GM19397 (cell line): ENCODE results near the gene P2RX4.
"Not testable (repeated sequence)": the region's sequence is repeated elsewhere in the genome, so short reads cannot be mapped to it uniquely, and the experiment has no call there.

Source experiments
- ATAC-seq: cut with Tn5 transposase; IDR thresholded peaks from one replicate; pipeline ENCODE4 v1.9.1; 2021; ENCODE audit warnings: mild to moderate bottlenecking, moderate library complexity; ENCODE audit not compliant: unreplicated experiment

The P2RX4 gene

DNA sequence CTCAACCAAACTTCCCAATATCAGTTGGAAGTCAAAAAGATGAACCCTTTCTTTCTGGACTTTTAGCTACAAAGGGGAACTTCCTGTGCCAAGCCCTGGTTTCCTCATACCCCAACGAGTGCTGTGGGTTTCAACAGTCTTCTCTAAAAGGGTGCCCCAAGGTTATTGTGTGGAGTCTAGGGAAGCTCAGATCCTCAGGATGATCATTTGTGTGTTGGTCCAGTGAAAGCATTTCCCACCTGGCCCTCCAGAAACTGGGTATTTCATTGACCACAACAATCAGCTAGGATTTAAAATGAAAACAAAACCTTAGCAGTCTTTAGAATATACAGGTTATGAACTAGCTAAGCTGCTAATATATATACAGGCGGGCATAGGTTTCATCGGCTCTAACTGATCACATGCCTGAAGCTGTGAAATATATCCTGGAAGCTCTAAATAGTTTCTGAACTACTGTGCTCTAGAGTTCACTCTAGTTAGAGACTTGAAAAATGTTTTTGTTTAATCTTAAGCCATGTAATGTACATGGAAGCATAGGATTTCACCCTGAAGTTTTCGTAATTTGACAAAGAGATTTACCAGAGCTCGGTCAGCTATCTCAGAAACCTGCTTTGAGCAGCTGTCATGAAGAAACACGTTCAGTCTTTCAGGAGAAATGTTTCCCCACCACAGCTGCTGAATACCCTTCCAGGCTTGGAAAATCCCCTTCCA, 29.6 kb downstream of the P2RX4 start:
- ATAC-seq, result no peak

DNA sequence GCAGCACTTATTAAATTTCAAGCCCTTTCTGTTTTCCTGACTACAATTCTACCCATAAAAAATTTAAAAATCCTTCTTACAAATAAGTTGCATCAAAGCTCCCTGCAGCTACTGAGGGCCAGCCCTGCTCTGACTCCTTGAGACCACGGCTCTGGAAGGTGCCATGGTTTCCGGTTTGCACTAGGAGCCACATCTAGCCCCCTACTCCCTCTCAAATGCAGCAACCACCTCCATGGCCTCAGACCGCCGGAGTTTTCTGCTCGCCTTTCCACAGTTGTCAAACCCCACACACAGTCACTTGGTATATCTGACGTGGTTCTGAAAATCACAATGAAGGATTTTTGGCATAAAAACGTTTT, 30.1 kb downstream of the P2RX4 start:
- no peak for ATAC-seq

DNA sequence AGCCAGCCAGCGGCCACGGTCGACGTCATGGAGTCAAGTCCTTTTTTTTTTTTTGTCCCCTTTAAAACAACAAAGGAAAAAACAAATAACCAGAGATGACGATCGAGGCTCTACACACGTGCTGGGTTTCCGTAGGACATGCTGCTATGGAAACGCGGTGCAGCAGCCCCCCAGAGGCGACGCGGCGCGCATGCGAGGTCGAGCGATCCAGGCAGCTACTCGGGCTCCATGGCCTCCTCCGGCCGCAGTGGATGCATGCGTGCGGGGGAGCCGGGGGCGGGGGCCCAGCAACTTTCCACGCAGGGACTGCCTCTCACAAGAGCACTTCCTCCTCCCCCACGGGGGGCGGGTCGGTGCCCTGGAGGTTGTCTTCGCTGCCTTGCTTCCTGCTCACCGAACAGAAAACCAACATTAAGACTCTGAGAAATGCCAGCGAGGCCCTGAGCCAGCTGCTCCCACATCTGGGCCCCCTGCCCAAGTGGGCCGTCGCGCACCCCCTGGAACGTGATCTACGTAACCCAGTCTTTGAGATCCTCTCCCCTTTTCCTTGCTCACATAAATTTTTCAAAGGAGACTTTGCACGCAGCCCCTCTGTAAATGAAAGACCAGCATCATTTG, 30.7 kb downstream of the P2RX4 start:
- no peak for ATAC-seq

DNA sequence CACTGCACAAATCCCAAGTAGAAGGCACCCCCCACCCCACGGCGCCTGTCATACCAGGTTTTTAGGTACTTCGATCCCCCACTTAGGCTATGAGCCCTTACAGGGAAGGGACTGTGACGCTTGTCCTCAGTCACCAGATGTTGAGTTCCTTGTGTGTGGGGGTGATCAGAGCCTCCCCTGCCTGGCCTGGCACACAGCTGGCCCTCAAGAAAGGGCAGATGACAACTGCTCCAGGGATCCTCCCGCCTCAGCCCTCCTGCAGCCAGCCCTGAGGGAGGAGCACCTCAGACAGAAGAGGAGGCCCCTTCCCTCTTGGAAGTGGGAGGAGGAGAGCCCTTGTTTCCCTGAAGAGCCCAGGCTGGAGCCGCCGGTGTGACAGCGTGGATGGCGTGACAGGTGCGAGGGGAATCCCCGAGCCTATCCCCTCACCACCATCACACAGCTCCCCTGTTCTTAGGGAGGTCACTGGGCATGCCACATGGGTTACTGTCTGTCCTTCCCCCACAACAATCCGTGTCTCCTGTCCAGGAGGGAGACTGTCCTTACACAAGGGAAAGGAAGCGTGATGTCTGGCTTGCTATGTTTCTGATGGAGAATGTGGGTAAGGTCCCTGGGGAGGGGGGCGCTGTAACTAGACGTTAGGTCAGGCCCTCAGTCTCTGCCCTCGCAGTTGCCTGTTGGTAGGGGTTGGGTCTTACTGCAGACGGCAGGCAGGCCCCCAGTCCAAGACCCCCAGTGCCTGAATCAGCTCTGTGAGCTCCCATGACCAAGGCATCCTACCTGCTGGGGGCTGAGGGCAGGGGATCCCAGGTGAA, 31.4 kb downstream of the P2RX4 start:
- no peak for ATAC-seq

DNA sequence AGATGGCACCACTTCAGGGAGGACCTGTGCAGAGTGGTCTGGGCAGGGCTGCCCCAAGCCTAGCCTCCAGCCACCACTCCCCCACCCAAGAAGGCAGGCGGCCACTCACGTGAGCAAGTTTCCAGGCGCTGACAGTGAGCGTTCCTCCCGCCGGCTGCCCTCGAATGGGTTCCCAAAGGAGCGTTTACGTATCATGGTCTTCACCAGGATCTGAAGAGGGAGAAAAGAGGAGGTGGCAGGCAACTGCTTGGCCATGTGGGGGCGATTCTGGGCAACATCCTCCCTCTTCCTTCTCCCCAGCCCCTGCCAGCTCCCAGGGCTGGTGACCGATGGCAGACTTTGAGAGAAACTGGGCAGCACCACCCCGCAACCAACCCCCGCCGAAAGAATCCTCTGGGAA, 35.1 kb downstream of the P2RX4 start:
- no peak for ATAC-seq

DNA sequence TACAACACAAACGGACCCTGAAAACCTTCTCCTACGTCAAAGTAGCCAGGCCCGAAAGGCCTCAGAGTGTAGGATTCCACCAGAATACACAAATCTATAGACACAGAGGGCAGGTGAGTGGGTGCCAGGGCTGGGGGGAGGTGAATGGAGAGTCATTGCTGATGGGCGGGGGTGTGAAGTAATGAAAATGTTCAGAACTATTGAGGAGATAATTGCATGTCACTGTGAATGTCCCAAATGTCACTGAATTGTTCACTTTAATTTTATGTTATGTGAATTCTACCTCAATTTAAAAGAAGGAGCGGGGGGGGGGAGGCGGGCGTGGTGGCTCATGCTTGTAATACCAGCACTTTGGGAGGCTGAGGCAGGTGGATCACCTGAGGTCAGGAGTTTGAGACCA, 36.0 kb downstream of the P2RX4 start:
- ATAC-seq, result no peak

DNA sequence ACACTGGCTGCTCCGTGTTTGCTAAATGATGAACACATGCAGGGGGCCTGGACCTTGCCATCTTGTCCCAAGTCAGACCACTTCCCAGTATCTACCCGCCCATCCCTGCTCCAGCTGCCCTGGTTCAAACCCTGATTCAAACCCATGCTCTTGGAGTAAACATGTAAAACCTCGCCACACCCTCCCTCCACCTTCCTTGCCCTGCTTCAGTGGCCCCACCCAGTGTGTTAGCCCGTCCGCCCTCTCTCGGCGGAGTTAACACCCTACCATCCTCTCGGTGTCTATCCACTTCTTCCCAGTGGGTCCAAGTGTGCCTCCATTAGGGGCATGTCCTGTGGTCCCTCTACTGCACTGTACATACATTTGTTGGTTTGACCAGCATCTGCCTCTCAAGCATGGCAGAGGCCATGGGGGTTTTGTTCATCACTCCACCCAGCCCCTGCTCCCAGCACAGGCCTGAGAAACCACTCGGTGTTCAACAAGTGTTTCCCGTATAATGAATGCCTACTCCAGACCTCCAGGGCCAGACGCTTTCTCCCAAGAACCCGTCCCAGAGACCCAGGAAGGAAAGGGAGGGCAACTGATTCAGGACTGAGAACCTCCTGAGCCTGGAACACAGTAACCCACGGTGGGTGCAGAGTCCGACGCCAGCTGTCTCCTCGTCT, 37.1 kb downstream of the P2RX4 start:
- ATAC-seq, result no peak

DNA sequence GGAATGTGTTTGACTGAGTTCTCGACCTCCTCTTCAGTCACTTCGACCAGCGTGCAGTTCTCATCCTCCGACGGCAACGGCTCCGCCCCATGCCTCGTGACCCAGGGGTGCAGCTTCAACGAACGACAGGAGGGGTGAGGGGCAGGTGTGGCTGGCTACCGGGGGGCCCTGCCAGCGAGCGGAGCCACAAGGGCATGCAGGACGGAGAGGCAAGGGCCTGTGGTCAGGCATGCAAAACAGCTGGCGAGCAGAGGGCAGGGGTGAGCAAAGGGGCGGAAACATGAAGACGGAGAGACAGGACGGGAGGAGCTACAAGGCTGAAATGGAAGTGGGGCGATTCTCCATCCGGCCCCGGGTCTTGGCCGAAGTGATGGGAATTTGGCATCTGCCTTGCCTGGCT, 38.7 kb downstream of the P2RX4 start:
- peak; percentile 71 for ATAC-seq

DNA sequence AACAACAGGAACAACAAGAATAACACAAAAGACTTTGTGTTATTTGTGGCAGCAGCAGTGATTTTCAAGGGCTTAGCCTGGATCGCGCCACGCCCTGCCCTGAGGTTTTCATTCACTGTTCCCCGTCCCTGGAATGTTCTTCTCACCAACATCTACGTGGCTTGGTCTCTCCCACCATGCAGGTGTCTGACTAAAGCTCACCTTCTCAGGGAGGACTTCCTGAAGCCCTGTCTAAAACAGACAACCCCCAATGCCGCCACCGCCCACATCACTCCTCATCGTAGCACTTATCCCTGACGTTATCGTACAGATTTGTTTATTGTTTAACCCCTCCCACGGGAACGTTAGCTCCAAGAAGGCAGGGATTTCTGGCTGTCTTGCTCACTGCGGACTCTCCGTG, 40.4 kb downstream of the P2RX4 start:
- ATAC-seq, result no peak

DNA sequence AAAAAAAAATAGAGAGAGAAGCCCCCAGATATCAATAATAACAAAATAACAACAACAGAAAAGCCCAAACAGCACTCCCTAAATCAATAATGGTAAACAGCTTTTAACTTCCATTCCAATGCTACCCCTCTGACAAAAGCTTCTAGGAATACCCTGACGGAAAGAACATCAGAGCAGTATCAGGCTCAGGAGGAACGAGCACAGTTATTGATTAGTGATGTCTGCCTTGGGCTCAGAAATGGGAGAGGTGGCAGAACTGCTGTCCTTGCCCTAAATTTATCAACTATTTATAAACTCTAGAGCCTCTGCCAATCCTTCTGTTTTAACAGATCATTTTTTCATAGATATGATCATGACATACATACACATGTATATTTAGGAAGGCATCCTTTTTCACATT, 41.9 kb downstream of the P2RX4 start:
- ATAC-seq, result no peak

DNA sequence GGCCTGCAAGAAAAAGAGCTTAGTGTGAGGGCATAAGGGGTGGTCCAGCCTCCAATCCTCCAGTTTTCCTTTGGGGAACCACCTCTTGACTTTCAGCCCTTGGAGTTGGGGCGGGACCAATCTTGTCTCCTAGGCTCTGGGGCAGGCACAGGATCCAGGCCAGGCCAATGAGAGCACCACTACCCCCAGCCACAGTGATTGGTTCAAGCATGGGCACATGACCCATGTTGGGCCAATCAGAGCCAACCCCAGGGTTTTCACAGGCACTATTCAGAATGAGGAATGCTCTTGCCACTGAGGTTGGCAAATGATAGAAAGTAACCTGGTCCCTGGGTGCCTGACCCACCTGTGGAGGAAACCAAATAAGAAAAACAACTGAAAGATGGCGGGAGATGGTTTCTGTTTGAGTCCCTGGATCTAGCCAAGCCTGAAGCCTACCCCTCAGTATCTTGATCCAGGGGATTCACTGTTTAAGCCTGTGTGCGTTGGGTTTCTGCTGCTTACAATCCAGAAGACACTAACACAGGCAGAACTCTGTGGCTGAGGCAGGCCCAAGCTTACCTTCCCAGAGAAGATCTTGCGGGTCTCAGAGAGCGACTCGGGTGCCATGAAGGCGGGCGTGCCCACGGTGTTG, 42.9 kb downstream of the P2RX4 start:
- ATAC-seq, result no peak

DNA sequence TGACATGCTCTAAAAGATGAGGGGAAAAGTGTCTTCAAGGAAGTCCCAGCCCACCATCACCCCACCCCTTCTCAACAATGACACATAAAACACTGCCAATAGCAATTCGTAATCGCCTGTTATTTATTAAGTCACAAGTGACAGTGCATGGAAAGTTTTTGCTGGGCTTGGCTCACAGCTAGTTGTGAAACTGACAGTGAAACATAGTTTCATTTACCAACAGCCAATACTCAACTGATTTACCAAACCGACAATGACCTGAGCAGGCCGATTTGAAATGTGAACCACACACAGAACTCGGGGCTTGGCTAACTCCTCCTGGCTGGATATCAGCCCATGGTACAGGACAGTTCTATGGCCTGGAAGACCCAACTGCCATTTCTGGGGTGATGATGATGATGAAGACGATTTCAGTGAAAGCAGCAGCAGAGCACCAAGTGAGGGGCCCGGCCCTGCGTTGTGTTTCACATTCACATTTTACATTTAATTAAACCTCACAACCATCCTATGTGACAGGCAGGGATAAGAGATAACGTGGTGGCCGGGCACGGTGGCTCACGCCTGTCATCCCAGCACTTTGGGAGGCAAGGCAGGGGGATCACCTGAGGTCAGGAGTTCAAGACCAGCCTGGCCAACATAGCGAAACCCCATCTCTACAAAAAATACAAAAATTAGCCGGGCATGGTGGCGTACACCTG, 43.9 kb downstream of the P2RX4 start:
- no peak for ATAC-seq

DNA sequence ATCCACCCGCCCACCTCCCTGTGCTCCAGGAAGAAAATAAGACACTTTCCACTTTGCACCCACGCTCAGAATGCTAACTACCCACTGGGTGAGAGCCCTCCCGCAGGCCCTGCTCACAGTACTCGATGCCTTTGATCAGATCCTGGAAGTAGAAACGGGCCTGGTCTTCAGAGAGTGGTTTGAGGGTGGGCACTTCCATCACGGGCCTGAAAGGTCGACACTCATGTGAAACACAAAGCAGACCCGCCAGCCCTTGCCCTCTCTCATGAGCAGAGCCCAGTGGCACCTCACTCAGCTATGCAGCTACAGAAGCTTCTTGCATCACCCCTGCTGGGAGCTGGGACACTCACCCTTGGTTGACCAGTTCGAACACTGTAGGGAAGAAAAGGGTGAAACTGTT, 45.5 kb downstream of the P2RX4 start:
- no peak for ATAC-seq

DNA sequence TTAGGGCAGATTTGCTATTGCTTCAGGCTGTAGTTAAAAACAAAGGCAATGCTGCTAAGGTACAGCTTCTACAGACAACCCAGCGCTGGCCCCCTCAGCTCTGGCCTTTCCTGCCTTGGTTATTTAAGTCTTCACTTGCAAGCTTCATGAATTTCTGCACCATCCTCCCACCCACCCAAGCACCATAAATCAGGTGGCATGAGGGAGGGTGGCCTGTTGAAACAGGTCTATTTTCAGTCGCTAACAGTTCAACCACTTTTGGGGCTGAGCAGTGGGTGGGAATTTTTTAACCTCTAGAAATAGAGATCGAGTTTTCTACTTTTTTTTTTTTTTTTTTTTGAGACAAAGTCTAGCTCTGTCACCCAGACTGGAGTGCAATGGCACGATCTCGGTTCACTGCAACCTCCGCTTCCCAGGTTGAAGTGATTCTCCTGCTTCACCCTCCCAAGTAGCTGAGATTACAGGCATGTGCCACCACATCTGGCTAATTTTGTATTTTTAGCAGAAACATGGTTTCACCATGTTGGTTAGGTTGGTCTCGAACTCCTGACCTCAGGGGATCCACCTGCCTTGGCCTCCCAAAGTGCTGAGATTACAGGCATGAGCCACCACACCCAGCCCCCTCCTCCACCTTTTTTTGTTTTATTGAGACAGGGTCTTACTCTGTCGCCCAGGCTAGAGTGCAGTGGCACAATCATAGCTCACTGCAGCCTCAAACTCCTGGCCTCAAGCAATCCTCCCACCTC, 47.9 kb downstream of the P2RX4 start:
- ATAC-seq, result not testable (repeated sequence)

DNA sequence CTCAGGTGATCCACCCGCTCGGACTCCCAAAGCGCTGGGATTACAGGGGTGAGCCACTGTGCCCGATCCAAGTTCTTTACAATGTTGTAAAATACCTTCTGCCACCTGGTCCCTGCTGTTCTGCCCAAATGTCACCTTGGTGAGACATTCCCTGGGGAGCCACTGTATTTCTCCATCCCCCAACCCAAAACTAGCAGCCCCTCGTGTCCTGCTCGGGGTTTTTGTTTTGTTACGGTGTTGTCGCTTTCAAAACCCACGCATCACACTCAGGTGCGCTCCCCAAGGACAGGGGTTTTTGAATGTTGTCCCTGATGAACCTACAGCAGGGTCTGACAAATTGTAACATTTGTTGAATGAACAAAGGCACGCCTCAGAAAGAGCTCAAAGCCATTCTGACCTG, 49.1 kb downstream of the P2RX4 start:
- ATAC-seq, result no peak

DNA sequence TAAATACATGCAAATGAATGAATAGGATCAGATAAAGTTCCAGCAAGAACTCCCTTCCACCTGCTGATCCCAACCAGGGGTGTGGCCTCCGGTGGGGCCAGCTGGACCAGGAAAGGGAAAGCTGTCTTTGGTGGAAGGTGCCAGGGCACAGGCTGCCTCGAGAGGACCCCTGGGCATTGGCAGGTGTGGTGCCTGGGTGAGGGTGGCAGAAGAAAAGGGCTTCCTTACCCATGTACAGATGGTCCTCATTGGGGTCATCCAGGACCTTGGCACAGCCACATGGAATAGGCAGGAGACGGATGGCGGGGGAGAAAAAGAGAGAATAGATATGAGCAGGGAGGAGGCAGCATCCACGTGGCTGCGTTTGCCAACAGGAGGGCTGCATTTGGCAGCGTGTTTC, 50.2 kb downstream of the P2RX4 start:
- no peak for ATAC-seq

DNA sequence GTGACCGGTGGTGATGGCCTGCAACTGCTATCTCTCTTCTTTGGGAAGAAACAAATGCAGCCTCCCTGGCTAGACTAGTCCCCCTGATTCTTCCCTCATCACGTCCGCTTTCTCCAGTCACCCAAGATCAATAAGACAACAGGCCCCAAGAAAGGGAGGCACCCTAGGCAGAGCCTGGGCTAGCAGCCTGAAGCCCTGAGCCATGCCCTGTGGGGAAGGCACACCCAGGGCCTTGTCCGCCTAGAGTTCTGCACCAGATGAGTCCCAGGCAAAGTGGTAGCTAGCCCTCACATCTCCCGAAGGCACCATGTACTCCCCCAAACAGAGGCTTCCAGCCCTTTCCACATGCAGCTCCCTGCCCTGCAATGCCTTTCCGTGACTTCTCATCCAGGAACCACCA, 51.5 kb downstream of the P2RX4 start:
- ATAC-seq, result no peak

DNA sequence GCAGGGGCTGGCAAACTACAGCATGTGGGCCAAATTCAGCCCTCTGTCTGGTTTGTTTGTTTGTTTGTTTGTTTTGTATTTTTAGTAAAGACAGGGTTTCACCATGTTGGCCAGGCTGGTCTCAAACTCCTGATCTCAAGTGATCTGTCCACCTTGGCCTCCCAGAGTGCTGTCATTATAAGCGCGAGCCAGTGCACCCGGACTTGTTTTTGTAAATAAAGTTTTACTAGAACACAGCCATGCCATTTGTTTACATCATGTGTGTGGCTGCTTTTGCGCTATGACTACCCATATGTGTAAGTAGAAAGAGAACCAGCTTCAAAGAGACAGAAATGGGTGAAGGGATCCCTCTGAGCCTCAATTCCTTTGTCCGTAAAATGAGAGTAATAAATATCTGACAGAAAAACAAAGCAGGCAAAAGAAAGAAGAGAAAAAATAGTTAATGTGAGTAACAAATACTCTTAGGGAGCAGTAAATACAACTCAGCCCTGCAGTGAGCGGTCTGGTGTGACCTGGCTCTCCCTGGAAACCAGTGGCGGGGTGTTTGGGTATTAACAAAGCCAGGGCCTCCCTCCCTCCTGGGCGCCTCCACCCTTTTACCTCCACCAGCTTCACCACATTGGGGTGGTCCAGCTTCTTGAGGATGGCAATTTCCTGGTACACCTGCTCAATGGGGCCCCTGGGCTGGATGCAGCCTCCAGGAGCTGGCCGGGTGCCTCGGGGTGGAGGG, 53.4 kb downstream of the P2RX4 start:
- no peak for ATAC-seq

DNA sequence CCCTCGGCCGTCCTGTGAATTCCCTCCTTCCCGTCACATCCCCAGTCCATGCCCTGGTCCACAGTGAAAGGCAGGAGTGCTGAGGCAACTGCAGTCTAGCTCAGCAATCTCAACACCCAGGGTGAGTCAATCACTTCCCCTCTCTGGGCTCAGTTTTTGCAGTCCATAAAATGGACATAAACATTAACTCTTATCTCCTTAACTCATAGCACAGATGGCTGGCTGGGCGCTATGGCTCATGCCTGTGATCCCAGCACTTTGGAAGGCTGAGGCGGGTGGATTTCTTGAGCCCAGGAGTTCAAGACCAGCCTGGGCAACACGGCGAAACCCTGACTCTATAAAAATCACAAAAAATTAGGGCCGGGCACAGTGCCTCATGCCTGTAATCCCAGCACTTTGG, 54.2 kb downstream of the P2RX4 start:
- no peak for ATAC-seq
